HG03280 (cell line): Measurements from ENCODE around the gene PIP4K2B.
"Not testable (repeated sequence)": the region's sequence is repeated elsewhere in the genome, so short reads cannot be mapped to it uniquely, and the experiment has no call there.

Experiments used
- ATAC-seq: cut with Tn5 transposase; IDR thresholded peaks from one replicate; pipeline ENCODE4 v1.9.1; 2021; ENCODE audit warnings: mild to moderate bottlenecking, moderate library complexity; ENCODE audit not compliant: unreplicated experiment

The PIP4K2B gene

GRCh38 chr17:38799501-38800236 is at the start of gene PIP4K2B:
PIP4K2B (minus strand) TSS chr17:38799556; CDS start chr17:38799424, 132 bp downstream.
- peak; percentile 82 for ATAC-seq

GRCh38 chr17:38848557-38848891 is 49.2 kb upstream of the PIP4K2B start:
- no peak for ATAC-seq

- ATAC-seq, result no peak
Observed at GRCh38 chr17:38844261-38844757, 45.0 kb upstream of the PIP4K2B start.

- ATAC-seq, result no peak
Observed at GRCh38 chr17:38825762-38826247, 26.4 kb upstream of the PIP4K2B start.

- ATAC-seq, result peak; percentile 83
Observed at GRCh38 chr17:38824899-38825761, 25.8 kb upstream of the PIP4K2B start, which contains the start of gene CWC25. CWC25 (minus strand) TSS chr17:38825321; CDS start chr17:38825183, 138 bp downstream.

- ATAC-seq, result no peak
Observed at GRCh38 chr17:38815576-38816193, 16.3 kb upstream of the PIP4K2B start.

- no peak for ATAC-seq
Observed at GRCh38 chr17:38809828-38810227, 10.5 kb upstream of the PIP4K2B start.

GRCh38 chr17:38800237-38800760 is 943 bp upstream of the PIP4K2B start:
- no peak for ATAC-seq

- ATAC-seq, result peak; percentile 18
Observed at GRCh38 chr17:38798614-38799500, 499 bp downstream of the PIP4K2B start.

- ATAC-seq, result no peak
Observed at GRCh38 chr17:38797828-38798227, 1.5 kb downstream of the PIP4K2B start.

- no peak for ATAC-seq
Observed at GRCh38 chr17:38797158-38797490, 2.2 kb downstream of the PIP4K2B start.

GRCh38 chr17:38796451-38797157 is 2.8 kb downstream of the PIP4K2B start:
- ATAC-seq, result no peak

- ATAC-seq, result no peak
Observed at GRCh38 chr17:38794221-38794620, 5.1 kb downstream of the PIP4K2B start.

GRCh38 chr17:38791162-38791561 is 8.2 kb downstream of the PIP4K2B start:
- no peak for ATAC-seq

- ATAC-seq, result not testable (repeated sequence)
Observed at GRCh38 chr17:38790148-38790707, 9.1 kb downstream of the PIP4K2B start.

- ATAC-seq, result no peak
Observed at GRCh38 chr17:38789185-38789584, 10.2 kb downstream of the PIP4K2B start.

GRCh38 chr17:38787999-38788398 is 11.4 kb downstream of the PIP4K2B start:
- ATAC-seq, result not testable (repeated sequence)

- no peak for ATAC-seq
Observed at GRCh38 chr17:38786372-38786771, 13.0 kb downstream of the PIP4K2B start.

- no peak for ATAC-seq
Observed at GRCh38 chr17:38783227-38783626, 16.1 kb downstream of the PIP4K2B start.
